ENCODE results near the gene PRSS50.

DNA sequence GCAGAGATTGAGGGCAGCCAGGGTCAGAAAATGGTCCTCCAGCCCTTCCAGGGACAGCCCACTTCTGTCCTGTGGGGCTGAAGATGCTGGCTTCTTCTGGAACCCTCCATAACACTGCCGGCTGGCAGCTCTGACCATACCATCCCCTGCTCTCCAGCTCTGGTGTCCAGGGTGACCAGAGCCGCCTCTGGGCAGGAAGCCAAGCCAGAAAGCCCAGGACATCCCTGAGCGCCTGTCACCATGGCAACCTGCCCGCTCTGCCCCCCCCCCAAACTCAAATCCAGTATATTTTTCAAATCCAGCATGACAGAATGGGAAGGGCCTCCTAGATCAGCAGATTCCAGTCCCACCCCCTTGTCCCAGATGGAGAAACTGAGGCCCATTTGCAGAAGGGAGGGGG lies 16.9 kb downstream of the PRSS50 start:
- TF ChIP-seq EP300 (IDR thresholded peaks at IDR 0.05): no peak
- TF ChIP-seq, protein P1, sequence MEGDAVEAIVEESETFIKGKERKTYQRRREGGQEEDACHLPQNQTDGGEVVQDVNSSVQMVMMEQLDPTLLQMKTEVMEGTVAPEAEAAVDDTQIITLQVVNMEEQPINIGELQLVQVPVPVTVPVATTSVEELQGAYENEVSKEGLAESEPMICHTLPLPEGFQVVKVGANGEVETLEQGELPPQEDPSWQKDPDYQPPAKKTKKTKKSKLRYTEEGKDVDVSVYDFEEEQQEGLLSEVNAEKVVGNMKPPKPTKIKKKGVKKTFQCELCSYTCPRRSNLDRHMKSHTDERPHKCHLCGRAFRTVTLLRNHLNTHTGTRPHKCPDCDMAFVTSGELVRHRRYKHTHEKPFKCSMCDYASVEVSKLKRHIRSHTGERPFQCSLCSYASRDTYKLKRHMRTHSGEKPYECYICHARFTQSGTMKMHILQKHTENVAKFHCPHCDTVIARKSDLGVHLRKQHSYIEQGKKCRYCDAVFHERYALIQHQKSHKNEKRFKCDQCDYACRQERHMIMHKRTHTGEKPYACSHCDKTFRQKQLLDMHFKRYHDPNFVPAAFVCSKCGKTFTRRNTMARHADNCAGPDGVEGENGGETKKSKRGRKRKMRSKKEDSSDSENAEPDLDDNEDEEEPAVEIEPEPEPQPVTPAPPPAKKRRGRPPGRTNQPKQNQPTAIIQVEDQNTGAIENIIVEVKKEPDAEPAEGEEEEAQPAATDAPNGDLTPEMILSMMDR (IDR thresholded peaks at IDR 0.05): no peak
